GM23338 (cell line): ENCODE measurements around the gene UBE2D1. TPM values are rescaled to one million over a fixed set of nuclear protein-coding genes. Genes with fewer than 3 reads are reported as not detected.
A peak's percentile ranks its signal among the peaks of the same experiment; 100 is the strongest.

Experiments used
- ATAC-seq: fragments of 200-7000 bp; cut with Tn5 transposase; 3 replicates; pipeline ENCODE4 v1.9.1; 2020
- DNase-seq: peaks from one replicate; pipeline ENCODE4 v3.0.0-alpha.2; 2015; ENCODE audit warnings: low spot score
- H2AFZ ChIP-seq: fragments of 200-600 bp; sonication (generic); 2 replicates; pipeline ENCODE4 v1.8.0; 2016; ENCODE audit warnings: antibody characterized with exemption, mild to moderate bottlenecking, moderate library complexity
- H3F3A ChIP-seq: fragments of 200-600 bp; sonication (generic); replicated peaks from 2 replicates; pipeline ENCODE4 v1.8.0; 2017; ENCODE audit warnings: antibody characterized with exemption, mixed run types, low read depth
- H3K27ac ChIP-seq: fragments of 200-600 bp; sonication (generic); 2 replicates; pipeline ENCODE4 v1.6.1; 2016; ENCODE audit warnings: low read depth
- H3K27me3 ChIP-seq: fragments of 200-600 bp; sonication (generic); 2 replicates; pipeline ENCODE4 v1.8.0; 2016; ENCODE audit warnings: mild to moderate bottlenecking, mixed run types, moderate library complexity; ENCODE audit not compliant: insufficient read depth
- H3K36me3 ChIP-seq: fragments of 200-600 bp; sonication (generic); 2 replicates; pipeline ENCODE4 v1.8.0; 2016; ENCODE audit warnings: mild to moderate bottlenecking; ENCODE audit not compliant: insufficient read depth
- H3K4me1 ChIP-seq: fragments of 200-600 bp; sonication (generic); 2 replicates; pipeline ENCODE4 v1.8.0; 2016; ENCODE audit warnings: mild to moderate bottlenecking, moderate library complexity; ENCODE audit not compliant: insufficient read depth
- H3K4me2 ChIP-seq: fragments of 200-600 bp; sonication (generic); 2 replicates; pipeline ENCODE4 v1.7.1; 2017; ENCODE audit warnings: mixed run types
- H3K4me3 ChIP-seq: fragments of 200-600 bp; sonication (generic); 2 replicates; pipeline ENCODE4 v1.6.1; 2016; ENCODE audit warnings: mixed run types
- H3K79me2 ChIP-seq: fragments of 200-600 bp; sonication (generic); replicated peaks from 2 replicates; pipeline ENCODE4 v1.8.0; 2017; ENCODE audit warnings: mild to moderate bottlenecking; ENCODE audit not compliant: insufficient read depth
- H3K9me2 ChIP-seq: fragments of 200-600 bp; sonication (generic); 2 replicates; pipeline ENCODE4 v1.8.0; 2017; ENCODE audit not compliant: insufficient read depth
- H4K20me1 ChIP-seq: fragments of 200-600 bp; sonication (generic); replicated peaks from 2 replicates; pipeline ENCODE4 v1.8.0; 2017; ENCODE audit warnings: mild to moderate bottlenecking; ENCODE audit not compliant: insufficient read depth
- H3K27ac Mint-ChIP-seq: 2 replicates; pipeline ENCODE4 v1.8.0; 2020; ENCODE audit warnings: inconsistent platforms, mild to moderate bottlenecking, moderate library complexity, mixed read lengths
- H3K27me3 Mint-ChIP-seq: 3 replicates; pipeline ENCODE4 v1.8.0; 2022; ENCODE audit warnings: low read depth, mild to moderate bottlenecking, moderate library complexity, mixed read lengths, inconsistent platforms; ENCODE audit not compliant: insufficient read depth, poor library complexity
- H3K36me3 Mint-ChIP-seq: 3 replicates; pipeline ENCODE4 v1.8.0; 2021; ENCODE audit warnings: low read depth, mild to moderate bottlenecking, inconsistent platforms, moderate library complexity, mixed read lengths
- H3K4me1 Mint-ChIP-seq: 3 replicates; pipeline ENCODE4 v1.8.0; 2020; ENCODE audit warnings: mild to moderate bottlenecking, inconsistent platforms, mixed read lengths
- H3K4me3 Mint-ChIP-seq: 3 replicates; pipeline ENCODE4 v1.8.0; 2021; ENCODE audit warnings: moderate library complexity, mild to moderate bottlenecking, inconsistent platforms, mixed read lengths
- H3K9me3 Mint-ChIP-seq: 3 replicates; pipeline ENCODE4 v1.8.0; 2020; ENCODE audit warnings: moderate library complexity, mild to moderate bottlenecking, inconsistent platforms, mixed read lengths
- CREB1 ChIP-seq: fragments of 250-450 bp; sonication (Bioruptor Pico); IDR thresholded peaks from 2 replicates; pipeline ENCODE4 v1.5.0; 2020; ENCODE audit warnings: low read depth, mild to moderate bottlenecking, moderate library complexity
- CTCF ChIP-seq, 2 experiments: fragments of 200-600 bp in 1 of 2; sonication (generic) in 1 of 2; conservative IDR thresholded peaks; 2 replicates each; pipeline versions ENCODE4 v1.5.1 to v1.6.1; 2016 to 2017; ENCODE audit warnings: antibody characterized with exemption in 2 of 2, low read depth in 2 of 2, mild to moderate bottlenecking in 2 of 2, moderate library complexity in 1 of 2
- JUNB ChIP-seq: IDR thresholded peaks from one replicate; pipeline ENCODE4 v1.6.1; 2016; ENCODE audit warnings: antibody characterized with exemption; ENCODE audit not compliant: unreplicated experiment
- POLR2AphosphoS5 ChIP-seq: IDR thresholded peaks from 2 replicates; pipeline ENCODE4 v1.6.1; 2016; ENCODE audit warnings: antibody characterized with exemption, low read depth
- polyA plus RNA-seq: library from polyadenylated mRNA; unstranded; fragments of >200 nt; fragmentation: Nextera tagmentation; extraction: Ambion mirVana; gene quantifications from 2 replicates; pipeline ENCODE4 v1.2.1, GENCODE V29; 2016
- total RNA-seq: library from RNA; depleted of rRNA; stranded (reverse); fragments of >200 nt; shearing (Covaris generic); gene quantifications from 2 replicates; pipeline ENCODE4 v1.2.3, GENCODE V29; 2014
- TF ChIP-seq, protein P1 (sequence below): fragments of 250-450 bp; sonication (Bioruptor Pico); IDR thresholded peaks from 2 replicates; pipeline ENCODE4 v1.5.0; 2020; ENCODE audit warnings: mild to moderate bottlenecking, moderate library complexity
- TF ChIP-seq, protein P2 (sequence below): IDR thresholded peaks from 2 replicates; pipeline ENCODE4 v1.6.1; 2016; ENCODE audit warnings: antibody characterized with exemption

The UBE2D1 gene
- total and polyA plus RNA-seq, 2 experiments from 2014 or later, result 39.5 to 64.9 TPM

- TF ChIP-seq, protein P1, sequence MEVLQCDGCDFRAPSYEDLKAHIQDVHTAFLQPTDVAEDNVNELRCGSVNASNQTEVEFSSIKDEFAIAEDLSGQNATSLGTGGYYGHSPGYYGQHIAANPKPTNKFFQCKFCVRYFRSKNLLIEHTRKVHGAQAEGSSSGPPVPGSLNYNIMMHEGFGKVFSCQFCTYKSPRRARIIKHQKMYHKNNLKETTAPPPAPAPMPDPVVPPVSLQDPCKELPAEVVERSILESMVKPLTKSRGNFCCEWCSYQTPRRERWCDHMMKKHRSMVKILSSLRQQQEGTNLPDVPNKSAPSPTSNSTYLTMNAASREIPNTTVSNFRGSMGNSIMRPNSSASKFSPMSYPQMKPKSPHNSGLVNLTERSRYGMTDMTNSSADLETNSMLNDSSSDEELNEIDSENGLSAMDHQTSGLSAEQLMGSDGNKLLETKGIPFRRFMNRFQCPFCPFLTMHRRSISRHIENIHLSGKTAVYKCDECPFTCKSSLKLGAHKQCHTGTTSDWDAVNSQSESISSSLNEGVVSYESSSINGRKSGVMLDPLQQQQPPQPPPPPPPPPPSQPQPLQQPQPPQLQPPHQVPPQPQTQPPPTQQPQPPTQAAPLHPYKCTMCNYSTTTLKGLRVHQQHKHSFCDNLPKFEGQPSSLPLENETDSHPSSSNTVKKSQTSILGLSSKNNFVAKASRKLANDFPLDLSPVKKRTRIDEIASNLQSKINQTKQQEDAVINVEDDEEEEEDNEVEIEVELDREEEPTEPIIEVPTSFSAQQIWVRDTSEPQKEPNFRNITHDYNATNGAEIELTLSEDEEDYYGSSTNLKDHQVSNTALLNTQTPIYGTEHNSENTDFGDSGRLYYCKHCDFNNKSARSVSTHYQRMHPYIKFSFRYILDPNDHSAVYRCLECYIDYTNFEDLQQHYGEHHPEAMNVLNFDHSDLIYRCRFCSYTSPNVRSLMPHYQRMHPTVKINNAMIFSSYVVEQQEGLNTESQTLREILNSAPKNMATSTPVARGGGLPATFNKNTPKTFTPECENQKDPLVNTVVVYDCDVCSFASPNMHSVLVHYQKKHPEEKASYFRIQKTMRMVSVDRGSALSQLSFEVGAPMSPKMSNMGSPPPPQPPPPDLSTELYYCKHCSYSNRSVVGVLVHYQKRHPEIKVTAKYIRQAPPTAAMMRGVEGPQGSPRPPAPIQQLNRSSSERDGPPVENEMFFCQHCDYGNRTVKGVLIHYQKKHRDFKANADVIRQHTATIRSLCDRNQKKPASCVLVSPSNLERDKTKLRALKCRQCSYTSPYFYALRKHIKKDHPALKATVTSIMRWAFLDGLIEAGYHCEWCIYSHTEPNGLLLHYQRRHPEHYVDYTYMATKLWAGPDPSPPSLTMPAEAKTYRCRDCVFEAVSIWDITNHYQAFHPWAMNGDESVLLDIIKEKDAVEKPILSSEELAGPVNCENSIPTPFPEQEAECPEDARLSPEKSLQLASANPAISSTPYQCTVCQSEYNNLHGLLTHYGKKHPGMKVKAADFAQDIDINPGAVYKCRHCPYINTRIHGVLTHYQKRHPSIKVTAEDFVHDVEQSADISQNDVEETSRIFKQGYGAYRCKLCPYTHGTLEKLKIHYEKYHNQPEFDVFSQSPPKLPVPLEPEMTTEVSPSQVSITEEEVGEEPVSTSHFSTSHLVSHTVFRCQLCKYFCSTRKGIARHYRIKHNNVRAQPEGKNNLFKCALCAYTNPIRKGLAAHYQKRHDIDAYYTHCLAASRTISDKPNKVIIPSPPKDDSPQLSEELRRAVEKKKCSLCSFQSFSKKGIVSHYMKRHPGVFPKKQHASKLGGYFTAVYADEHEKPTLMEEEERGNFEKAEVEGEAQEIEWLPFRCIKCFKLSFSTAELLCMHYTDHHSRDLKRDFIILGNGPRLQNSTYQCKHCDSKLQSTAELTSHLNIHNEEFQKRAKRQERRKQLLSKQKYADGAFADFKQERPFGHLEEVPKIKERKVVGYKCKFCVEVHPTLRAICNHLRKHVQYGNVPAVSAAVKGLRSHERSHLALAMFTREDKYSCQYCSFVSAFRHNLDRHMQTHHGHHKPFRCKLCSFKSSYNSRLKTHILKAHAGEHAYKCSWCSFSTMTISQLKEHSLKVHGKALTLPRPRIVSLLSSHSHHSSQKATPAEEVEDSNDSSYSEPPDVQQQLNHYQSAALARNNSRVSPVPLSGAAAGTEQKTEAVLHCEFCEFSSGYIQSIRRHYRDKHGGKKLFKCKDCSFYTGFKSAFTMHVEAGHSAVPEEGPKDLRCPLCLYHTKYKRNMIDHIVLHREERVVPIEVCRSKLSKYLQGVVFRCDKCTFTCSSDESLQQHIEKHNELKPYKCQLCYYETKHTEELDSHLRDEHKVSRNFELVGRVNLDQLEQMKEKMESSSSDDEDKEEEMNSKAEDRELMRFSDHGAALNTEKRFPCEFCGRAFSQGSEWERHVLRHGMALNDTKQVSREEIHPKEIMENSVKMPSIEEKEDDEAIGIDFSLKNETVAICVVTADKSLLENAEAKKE (CRISPR knock-in tag), result no peak
- TF ChIP-seq CREB1 (no peak), JUNB (no peak), POLR2AphosphoS5 (no peak)
Observed at GRCh38 chr10:58347967-58348366, 13.2 kb downstream of the UBE2D1 start (continued).

DNA sequence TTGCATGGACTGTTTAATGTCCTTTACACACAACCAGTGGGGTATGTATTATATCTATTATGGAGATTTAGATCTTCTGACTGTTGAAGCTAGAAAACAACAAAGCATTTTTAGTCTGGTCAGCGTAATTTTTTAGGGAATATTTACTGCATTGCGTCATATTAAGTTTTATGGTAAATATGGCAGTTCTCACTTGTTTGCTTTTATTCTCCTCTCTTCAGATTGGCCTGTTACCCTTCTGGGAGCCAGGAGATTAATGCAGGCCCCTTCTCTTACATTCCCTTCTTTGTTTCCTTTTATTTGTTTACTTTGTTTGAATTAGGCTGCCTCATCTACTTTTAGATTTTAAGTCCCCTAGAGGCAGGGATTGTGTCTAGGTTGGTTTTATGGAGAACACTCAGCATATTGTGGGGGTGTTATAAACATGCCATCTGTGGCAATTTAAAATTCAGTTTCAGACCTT lies 13.8 kb downstream of the UBE2D1 start:
- peak; percentile 21 for DNase-seq
- H4K20me1 ChIP-seq, result peaks cover 2% of the 10 kb centered on the region; the same call in 1 of the 2 replicates
- Mint-ChIP-seq H3K27me3 (no peaks in the 10 kb centered on the region), H3K27ac (peak overlapping the region; percentile 84), H3K36me3 (peaks cover 5% of the 10 kb centered on the region; the same call in 1 of the 3 replicates), H3K9me3 (no peaks in the 10 kb centered on the region), H3K4me3 (peak overlapping the region; percentile 2; the same call in 1 of the 3 replicates), H3K4me1 (peaks cover 33% of the 10 kb centered on the region)
- H3F3A ChIP-seq, result no peaks in the 10 kb centered on the region
- ATAC-seq, result 0 out of 3 replicates have a peak, but pooled peaks have one; percentile 31
- no peak for TF ChIP-seq CTCF (conservative IDR thresholded peaks at IDR 0.05; ENCODE audit: low read depth in 2 of 2)
- TF ChIP-seq, protein P2, sequence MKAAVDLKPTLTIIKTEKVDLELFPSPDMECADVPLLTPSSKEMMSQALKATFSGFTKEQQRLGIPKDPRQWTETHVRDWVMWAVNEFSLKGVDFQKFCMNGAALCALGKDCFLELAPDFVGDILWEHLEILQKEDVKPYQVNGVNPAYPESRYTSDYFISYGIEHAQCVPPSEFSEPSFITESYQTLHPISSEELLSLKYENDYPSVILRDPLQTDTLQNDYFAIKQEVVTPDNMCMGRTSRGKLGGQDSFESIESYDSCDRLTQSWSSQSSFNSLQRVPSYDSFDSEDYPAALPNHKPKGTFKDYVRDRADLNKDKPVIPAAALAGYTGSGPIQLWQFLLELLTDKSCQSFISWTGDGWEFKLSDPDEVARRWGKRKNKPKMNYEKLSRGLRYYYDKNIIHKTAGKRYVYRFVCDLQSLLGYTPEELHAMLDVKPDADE, result no peak
- no peaks in the 10 kb centered on the region for H3K36me3 ChIP-seq
- no peaks in the 10 kb centered on the region for H3K27me3 ChIP-seq
- H3K4me2 ChIP-seq, result peak overlapping the region; percentile 56
- H2AFZ ChIP-seq, result no peak overlapping the region
- H3K4me3 ChIP-seq, result 0 out of 2 replicates have a peak overlapping the region, but pooled peaks have one; percentile 14
- peaks cover 31% of the 10 kb centered on the region for H3K4me1 ChIP-seq
- H3K79me2 ChIP-seq, result peaks cover 87% of the 10 kb centered on the region
- no peaks in the 10 kb centered on the region for H3K9me2 ChIP-seq
- peak overlapping the region; percentile 35; the same call in 1 of the 2 replicates for H3K27ac ChIP-seq
